Panc1 (cell line): Measurements from ENCODE around the gene AQP12B.

Source experiments
- POLR2AphosphoS5 ChIP-seq: IDR thresholded peaks from 2 replicates; pipeline ENCODE4 v1.6.1; 2012; ENCODE audit warnings: mild to moderate bottlenecking, low read depth, low read length, moderate library complexity
- SIN3A ChIP-seq: IDR thresholded peaks from 2 replicates; pipeline ENCODE4 v1.6.1; 2012; ENCODE audit warnings: low read depth, mild to moderate bottlenecking, low read length, moderate library complexity, borderline replicate concordance; ENCODE audit not compliant: insufficient read depth
- TCF7L2 ChIP-seq: IDR thresholded peaks from 2 replicates; pipeline ENCODE4 v1.6.1; 2011; ENCODE audit warnings: mild to moderate bottlenecking, low read depth, low read length, inconsistent platforms
- TF ChIP-seq, protein P1 (sequence below): fragments of 450-650 bp; IDR thresholded peaks from 2 replicates; pipeline ENCODE4 v1.5.1; 2017; ENCODE audit warnings: mild to moderate bottlenecking
- TF ChIP-seq, protein P2 (sequence below), 2 experiments: IDR thresholded peaks; 2 replicates each; pipeline ENCODE4 v1.6.1; 2011 to 2012; ENCODE audit warnings: low read depth in 2 of 2, control low read depth in 1 of 2, low read length in 1 of 2, mild to moderate bottlenecking in 1 of 2, moderate library complexity in 1 of 2; ENCODE audit not compliant: insufficient read depth in 1 of 2

DNA sequence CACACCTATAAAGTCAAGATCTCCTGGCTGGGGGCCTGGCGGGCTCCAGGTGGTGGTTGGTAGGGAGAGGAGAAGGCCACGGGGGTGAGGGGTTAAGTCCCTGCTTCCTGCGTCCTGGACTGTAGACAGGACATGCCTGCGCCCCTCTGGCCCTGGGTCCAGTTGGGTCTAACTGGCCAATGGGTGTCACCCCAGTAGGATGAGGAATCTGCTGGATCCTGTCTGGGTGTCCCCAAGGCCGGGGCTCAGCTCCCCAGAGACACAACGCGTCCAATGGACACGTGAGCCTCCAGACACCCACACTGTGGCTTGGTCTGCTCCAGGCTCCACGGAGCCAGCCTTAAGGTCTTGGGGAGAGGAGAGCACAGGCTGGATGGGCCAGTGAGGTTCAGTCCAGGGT is 28.6 kb upstream of the AQP12B start:
- TF ChIP-seq, protein P1, sequence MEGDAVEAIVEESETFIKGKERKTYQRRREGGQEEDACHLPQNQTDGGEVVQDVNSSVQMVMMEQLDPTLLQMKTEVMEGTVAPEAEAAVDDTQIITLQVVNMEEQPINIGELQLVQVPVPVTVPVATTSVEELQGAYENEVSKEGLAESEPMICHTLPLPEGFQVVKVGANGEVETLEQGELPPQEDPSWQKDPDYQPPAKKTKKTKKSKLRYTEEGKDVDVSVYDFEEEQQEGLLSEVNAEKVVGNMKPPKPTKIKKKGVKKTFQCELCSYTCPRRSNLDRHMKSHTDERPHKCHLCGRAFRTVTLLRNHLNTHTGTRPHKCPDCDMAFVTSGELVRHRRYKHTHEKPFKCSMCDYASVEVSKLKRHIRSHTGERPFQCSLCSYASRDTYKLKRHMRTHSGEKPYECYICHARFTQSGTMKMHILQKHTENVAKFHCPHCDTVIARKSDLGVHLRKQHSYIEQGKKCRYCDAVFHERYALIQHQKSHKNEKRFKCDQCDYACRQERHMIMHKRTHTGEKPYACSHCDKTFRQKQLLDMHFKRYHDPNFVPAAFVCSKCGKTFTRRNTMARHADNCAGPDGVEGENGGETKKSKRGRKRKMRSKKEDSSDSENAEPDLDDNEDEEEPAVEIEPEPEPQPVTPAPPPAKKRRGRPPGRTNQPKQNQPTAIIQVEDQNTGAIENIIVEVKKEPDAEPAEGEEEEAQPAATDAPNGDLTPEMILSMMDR: no peak
- TF ChIP-seq POLR2AphosphoS5 (no peak), TCF7L2 (no peak), SIN3A (no peak)
- TF ChIP-seq, protein P2, sequence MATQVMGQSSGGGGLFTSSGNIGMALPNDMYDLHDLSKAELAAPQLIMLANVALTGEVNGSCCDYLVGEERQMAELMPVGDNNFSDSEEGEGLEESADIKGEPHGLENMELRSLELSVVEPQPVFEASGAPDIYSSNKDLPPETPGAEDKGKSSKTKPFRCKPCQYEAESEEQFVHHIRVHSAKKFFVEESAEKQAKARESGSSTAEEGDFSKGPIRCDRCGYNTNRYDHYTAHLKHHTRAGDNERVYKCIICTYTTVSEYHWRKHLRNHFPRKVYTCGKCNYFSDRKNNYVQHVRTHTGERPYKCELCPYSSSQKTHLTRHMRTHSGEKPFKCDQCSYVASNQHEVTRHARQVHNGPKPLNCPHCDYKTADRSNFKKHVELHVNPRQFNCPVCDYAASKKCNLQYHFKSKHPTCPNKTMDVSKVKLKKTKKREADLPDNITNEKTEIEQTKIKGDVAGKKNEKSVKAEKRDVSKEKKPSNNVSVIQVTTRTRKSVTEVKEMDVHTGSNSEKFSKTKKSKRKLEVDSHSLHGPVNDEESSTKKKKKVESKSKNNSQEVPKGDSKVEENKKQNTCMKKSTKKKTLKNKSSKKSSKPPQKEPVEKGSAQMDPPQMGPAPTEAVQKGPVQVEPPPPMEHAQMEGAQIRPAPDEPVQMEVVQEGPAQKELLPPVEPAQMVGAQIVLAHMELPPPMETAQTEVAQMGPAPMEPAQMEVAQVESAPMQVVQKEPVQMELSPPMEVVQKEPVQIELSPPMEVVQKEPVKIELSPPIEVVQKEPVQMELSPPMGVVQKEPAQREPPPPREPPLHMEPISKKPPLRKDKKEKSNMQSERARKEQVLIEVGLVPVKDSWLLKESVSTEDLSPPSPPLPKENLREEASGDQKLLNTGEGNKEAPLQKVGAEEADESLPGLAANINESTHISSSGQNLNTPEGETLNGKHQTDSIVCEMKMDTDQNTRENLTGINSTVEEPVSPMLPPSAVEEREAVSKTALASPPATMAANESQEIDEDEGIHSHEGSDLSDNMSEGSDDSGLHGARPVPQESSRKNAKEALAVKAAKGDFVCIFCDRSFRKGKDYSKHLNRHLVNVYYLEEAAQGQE (IDR thresholded peaks at IDR 0.05; ENCODE audit: insufficient read depth in 1 of 2, low read depth in 2 of 2, low read length in 1 of 2): no peak
